HEK293T (cell line): ENCODE measurements around the gene TAF9.

Experiments
- FOXA1 ChIP-seq: fragments of 450-650 bp; IDR thresholded peaks from 2 replicates; pipeline ENCODE4 v1.6.1; 2016; ENCODE audit warnings: mild to moderate bottlenecking
- FOXK2 ChIP-seq: fragments of 450-650 bp; IDR thresholded peaks from 2 replicates; pipeline ENCODE4 v1.6.1; 2016; ENCODE audit warnings: mild to moderate bottlenecking
- FOXM1 ChIP-seq: fragments of 450-650 bp; IDR thresholded peaks from 2 replicates; pipeline ENCODE4 v1.6.1; 2017; ENCODE audit warnings: mild to moderate bottlenecking, borderline replicate concordance
- HDGF ChIP-seq: fragments of 450-650 bp; IDR thresholded peaks from 2 replicates; pipeline ENCODE4 v1.6.1; 2017; ENCODE audit warnings: antibody characterized with exemption, borderline replicate concordance
- SP1 ChIP-seq: fragments of 450-650 bp; IDR thresholded peaks from 2 replicates; pipeline ENCODE4 v1.6.1; 2017
- TARDBP ChIP-seq: fragments of 450-650 bp; IDR thresholded peaks from 2 replicates; pipeline ENCODE4 v1.6.1; 2016
- TF ChIP-seq, protein P1 (sequence below): fragments of 450-650 bp; IDR thresholded peaks from 2 replicates; pipeline ENCODE4 v1.6.1; 2016

DNA sequence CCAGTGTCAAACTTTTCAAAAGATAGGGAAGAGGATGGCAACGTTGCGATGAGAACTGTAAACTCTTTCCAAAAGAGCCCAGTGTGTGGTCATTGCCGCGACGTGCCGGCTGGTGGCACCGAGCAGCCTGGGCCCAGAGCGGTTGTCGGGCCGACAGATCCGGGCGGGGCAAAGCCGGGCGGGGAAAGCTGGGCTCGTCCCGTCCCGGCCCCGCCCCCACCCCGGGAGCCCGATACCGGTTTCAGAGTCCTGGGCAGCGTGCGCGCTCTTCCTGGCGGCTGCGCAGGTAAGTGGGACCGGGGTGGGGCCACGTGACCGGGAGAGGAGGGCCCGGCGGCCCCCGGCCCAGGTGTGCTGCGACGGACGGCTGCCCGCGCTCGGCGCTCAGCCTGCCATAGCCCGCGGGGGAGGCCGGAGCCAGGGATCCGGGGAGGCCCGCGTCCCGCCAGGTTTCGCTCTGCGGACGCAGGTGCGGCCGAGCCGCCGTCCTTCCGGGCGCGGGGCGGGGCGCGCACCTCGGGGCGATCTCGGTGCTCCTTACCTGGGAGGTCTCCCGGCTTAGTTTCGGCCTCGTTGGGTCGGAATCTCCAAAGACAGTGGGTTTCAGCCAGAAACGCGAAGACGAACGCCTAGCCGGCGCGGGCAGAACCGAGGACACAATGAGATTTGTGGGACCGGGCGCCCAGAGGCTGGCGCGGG, 45.7 kb upstream of the TAF9 start, which contains the start of gene MARVELD2:
- TF ChIP-seq SP1 = no peak
- no peak for TF ChIP-seq FOXM1
- TF ChIP-seq, protein P1, sequence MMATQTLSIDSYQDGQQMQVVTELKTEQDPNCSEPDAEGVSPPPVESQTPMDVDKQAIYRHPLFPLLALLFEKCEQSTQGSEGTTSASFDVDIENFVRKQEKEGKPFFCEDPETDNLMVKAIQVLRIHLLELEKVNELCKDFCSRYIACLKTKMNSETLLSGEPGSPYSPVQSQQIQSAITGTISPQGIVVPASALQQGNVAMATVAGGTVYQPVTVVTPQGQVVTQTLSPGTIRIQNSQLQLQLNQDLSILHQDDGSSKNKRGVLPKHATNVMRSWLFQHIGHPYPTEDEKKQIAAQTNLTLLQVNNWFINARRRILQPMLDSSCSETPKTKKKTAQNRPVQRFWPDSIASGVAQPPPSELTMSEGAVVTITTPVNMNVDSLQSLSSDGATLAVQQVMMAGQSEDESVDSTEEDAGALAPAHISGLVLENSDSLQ = no peak
- no peak for TF ChIP-seq TARDBP
- no peak for TF ChIP-seq FOXA1
- TF ChIP-seq FOXK2 = no peak
- no peak for TF ChIP-seq HDGF
